BJ (cell line): ENCODE measurements around the gene DGKD. TPM values are rescaled to one million over a fixed set of nuclear protein-coding genes. Genes with fewer than 3 reads are reported as not detected.

ENCODE experiments used
- CTCF ChIA-PET: fragments of 350-600 bp; formaldehyde crosslinking; extraction: SDS; loops from one replicate; lab custom pipeline; 2021; ENCODE audit warnings: antibody characterized with exemption, inconsistent platforms; lab: Yijun Ruan, JAX
- POLR2A ChIA-PET: fragments of 300-600 bp; sonication (Branson Sonifier 250); formaldehyde crosslinking; extraction: SDS; loops from one replicate; lab custom pipeline; 2021; ENCODE audit warnings: antibody characterized with exemption; lab: Charles Lee
- DNase-seq: peaks from one replicate; pipeline ENCODE4 v3.0.0-alpha.2; 2011; ENCODE audit warnings: low read depth
- H3K27me3 ChIP-seq: 2 replicates; pipeline ENCODE4 v1.6.0; 2011; ENCODE audit warnings: low read length; ENCODE audit not compliant: control insufficient read depth, insufficient read depth
- H3K36me3 ChIP-seq: 2 replicates; pipeline ENCODE4 v1.5.1; 2011; ENCODE audit warnings: low read length; ENCODE audit not compliant: control insufficient read depth, insufficient read depth
- H3K4me3 ChIP-seq: 2 replicates; pipeline ENCODE4 v1.5.1; 2011; ENCODE audit warnings: low read depth, mild to moderate bottlenecking, control low read depth, low read length
- CTCF ChIP-seq: IDR thresholded peaks from 2 replicates; pipeline ENCODE4 v1.5.1; 2011; ENCODE audit warnings: low read depth, mild to moderate bottlenecking, control low read depth, inconsistent platforms, low read length, moderate library complexity; ENCODE audit not compliant: insufficient read depth
- polyA plus RNA-seq: library from polyadenylated mRNA; depleted of rRNA; stranded (reverse); fragments of >200 nt; gene quantifications from 2 replicates; pipeline ENCODE4 v1.2.3, GENCODE V29; 2011

DGKD gene
- polyA plus RNA-seq, 1 experiment = 8.5 TPM

GRCh38 chr2:233423552-233423860 is 69.2 kb downstream of the DGKD start:
- no peak for DNase-seq
- ChIA-PET POLR2A (no interaction called here), CTCF (interaction anchor here (1.1 to 1.2 kb wide), 2 partner anchors 19 to 39 kb away, joined by 3 read pairs; no protein-coding TSS in a partner anchor)
- Histone ChIP-seq H3K36me3 (no peaks in the 10 kb centered on the region), H3K27me3 (no peaks in the 10 kb centered on the region), H3K4me3 (no peak overlapping the region)
- no peak for TF ChIP-seq CTCF

- TF ChIP-seq CTCF = no peak
- ChIA-PET CTCF (interaction anchor here (0.7 kb wide), 1 partner anchor 10 kb away, joined by 3 read pairs; no protein-coding TSS in a partner anchor), POLR2A (no interaction called here)
- Histone ChIP-seq H3K27me3 (no peaks in the 10 kb centered on the region), H3K4me3 (no peak overlapping the region), H3K36me3 (no peaks in the 10 kb centered on the region)
- DNase-seq = no peak
These were observed 70.1 kb downstream of the DGKD start for GRCh38 chr2:233424154-233424951.

GRCh38 chr2:233426619-233427342 is 72.5 kb downstream of the DGKD start:
- TF ChIP-seq CTCF = no peak
- CTCF ChIA-PET = interaction anchor here (1.6 to 2.2 kb wide), 2 partner anchors 16 to 27 kb away, joined by 4 to 5 read pairs; no protein-coding TSS in a partner anchor
- no peak for DNase-seq
- no peak overlapping the region for H3K4me3 ChIP-seq
- no peaks in the 10 kb centered on the region for H3K36me3 ChIP-seq
- no peaks in the 10 kb centered on the region for H3K27me3 ChIP-seq
- POLR2A ChIA-PET = no interaction called here

GRCh38 chr2:233428008-233428407 is 73.7 kb downstream of the DGKD start:
- no peak for TF ChIP-seq CTCF
- ChIA-PET CTCF (interaction anchor here (0.8 to 2.2 kb wide), 2 partner anchors 15 to 21 kb away, joined by 3 to 5 read pairs; no protein-coding TSS in a partner anchor), POLR2A (no interaction called here)
- Histone ChIP-seq H3K27me3 (no peaks in the 10 kb centered on the region), H3K4me3 (no peak overlapping the region), H3K36me3 (no peaks in the 10 kb centered on the region)
- DNase-seq = no peak

- DNase-seq = no peak
- no peaks in the 10 kb centered on the region for H3K27me3 ChIP-seq
- ChIA-PET CTCF (interaction anchor here (0.8 to 2.2 kb wide), 2 partner anchors 15 to 20 kb away, joined by 3 to 5 read pairs; no protein-coding TSS in a partner anchor), POLR2A (no interaction called here)
- no peak overlapping the region for H3K4me3 ChIP-seq
- no peak for TF ChIP-seq CTCF
- H3K36me3 ChIP-seq = no peaks in the 10 kb centered on the region
These were observed 74.1 kb downstream of the DGKD start for GRCh38 chr2:233428438-233428837.
